HG02623 (cell line): ENCODE results near the gene GSAP.
"Not testable (repeated sequence)": the region's sequence is repeated elsewhere in the genome, so short reads cannot be mapped to it uniquely, and the experiment has no call there.

Source experiments
- ATAC-seq: cut with Tn5 transposase; IDR thresholded peaks from one replicate; pipeline ENCODE4 v1.9.1; 2021; ENCODE audit warnings: moderate library complexity; ENCODE audit not compliant: unreplicated experiment

GSAP gene

GRCh38 chr7:77367976-77368375, 48.2 kb downstream of the GSAP start:
- no peak for ATAC-seq

- no peak for ATAC-seq
Observed at GRCh38 chr7:77362905-77363304, 53.2 kb downstream of the GSAP start.

GRCh38 chr7:77360969-77361368, 55.2 kb downstream of the GSAP start:
- no peak for ATAC-seq

- no peak for ATAC-seq
Observed at GRCh38 chr7:77360104-77360503, 56.0 kb downstream of the GSAP start.

- ATAC-seq, result no peak
Observed at GRCh38 chr7:77359599-77359998, 56.5 kb downstream of the GSAP start.

- no peak for ATAC-seq
Observed at GRCh38 chr7:77354914-77355313, 61.2 kb downstream of the GSAP start.

- no peak for ATAC-seq
Observed at GRCh38 chr7:77354484-77354883, 61.7 kb downstream of the GSAP start.

- ATAC-seq, result no peak
Observed at GRCh38 chr7:77353911-77354310, 62.2 kb downstream of the GSAP start.

- no peak for ATAC-seq
Observed at GRCh38 chr7:77353407-77353721, 62.8 kb downstream of the GSAP start.

- ATAC-seq, result no peak
Observed at GRCh38 chr7:77352665-77353406, 63.3 kb downstream of the GSAP start.

GRCh38 chr7:77351539-77352004, 64.6 kb downstream of the GSAP start:
- ATAC-seq, result peak; percentile 92

- no peak for ATAC-seq
Observed at GRCh38 chr7:77349141-77349540, 67.0 kb downstream of the GSAP start.

- ATAC-seq, result no peak
Observed at GRCh38 chr7:77348371-77348813, 67.8 kb downstream of the GSAP start.

- no peak for ATAC-seq
Observed at GRCh38 chr7:77346441-77346840, 69.7 kb downstream of the GSAP start.

GRCh38 chr7:77345426-77345825, 70.7 kb downstream of the GSAP start:
- not testable (repeated sequence) for ATAC-seq

GRCh38 chr7:77339726-77340125, 76.4 kb downstream of the GSAP start:
- no peak for ATAC-seq

GRCh38 chr7:77338883-77339629, 77.1 kb downstream of the GSAP start:
- no peak for ATAC-seq

GRCh38 chr7:77338260-77338659, 77.9 kb downstream of the GSAP start:
- no peak for ATAC-seq

GRCh38 chr7:77337456-77337990, 78.6 kb downstream of the GSAP start:
- ATAC-seq, result no peak

- ATAC-seq, result no peak
Observed at GRCh38 chr7:77335581-77335980, 80.6 kb downstream of the GSAP start.

- ATAC-seq, result not testable (repeated sequence)
Observed at GRCh38 chr7:77334039-77334438, 82.1 kb downstream of the GSAP start.
